Ovary (tissue), 9 donors: Measurements from ENCODE around the gene TMEM37. TPM values are rescaled to one million over a fixed set of nuclear protein-coding genes. Genes with fewer than 3 reads are reported as not detected.

ENCODE experiments used
- DNase-seq, 5 donors: peaks; one replicate each; pipeline ENCODE4 v3.0.0-alpha.2; 2019 to 2020
- H3K27ac ChIP-seq, 2 donors: fragments of 200-600 bp; one replicate each; pipeline versions ENCODE4 v1.5.1 to v1.8.0; 2019 to 2022
- H3K27me3 ChIP-seq: fragments of 200-600 bp; one replicate; pipeline ENCODE4 v1.8.0; 2022
- H3K36me3 ChIP-seq: fragments of 200-600 bp; sonication (generic); one replicate; pipeline ENCODE4 v1.5.1; 2019
- H3K4me1 ChIP-seq: one replicate; pipeline ENCODE4 v1.8.1; 2013; ENCODE audit warnings: mild to moderate bottlenecking, moderate library complexity; ENCODE audit not compliant: insufficient read depth
- H3K4me3 ChIP-seq: fragments of 200-600 bp; sonication (generic); one replicate; pipeline ENCODE4 v1.5.1; 2017
- H3K9me3 ChIP-seq, 2 donors: fragments of 200-600 bp in 1 of 2; sonication (generic) in 1 of 2; one replicate each; pipeline versions ENCODE4 v1.5.1 to v1.8.1; 2013 to 2019; ENCODE audit warnings: mild to moderate bottlenecking in 1 of 2, moderate library complexity in 1 of 2
- CTCF ChIP-seq, 3 donors: fragments of 450-650 bp in 2 of 3; fragments of 200-600 bp in 1 of 3; IDR thresholded peaks; one replicate each; pipeline versions ENCODE4 v1.5.1 to v1.8.0; 2016 to 2022; ENCODE audit warnings: antibody characterized with exemption in 3 of 3, mild to moderate bottlenecking in 1 of 3
- EP300 ChIP-seq: sonication (generic); formaldehyde crosslinking; IDR thresholded peaks from one replicate; pipeline ENCODE4 v1.6.1; 2017; ENCODE audit warnings: antibody characterized with exemption
- POLR2A ChIP-seq: fragments of 450-650 bp; IDR thresholded peaks from one replicate; pipeline ENCODE4 v1.6.1; 2017; ENCODE audit warnings: antibody characterized with exemption, mild to moderate bottlenecking, moderate library complexity
- WGBS, 3 donors: extraction: QIAGEN DNeasy Blood & Tissue Kit in 1 of 3; methylation state at CpG; one replicate each; pipeline versions ENCODE4 v1.1.5 to v1.1.7; 2013 to 2017; 5-methylcytosine and 5-hydroxymethylcytosine counted together
- intact Hi-C, 4 donors: fragments of 100-400 bp; cut with DNase I; formaldehyde crosslinking; loops; one replicate each; pipeline versions ENCODE4 v1.11.0 to v1.15.1; 2022 to 2023
- polyA plus RNA-seq, 2 donors: library from polyadenylated mRNA; stranded (reverse); fragments of 200-250 nt in 1 of 2; fragments of 350-450 nt in 1 of 2; fragmentation: Illumina TruSeq in 1 of 2; extraction: RNeasy Lipid Tissue Mini Kit (QIAGEN cat#74804) in 1 of 2; gene quantifications; one replicate each; pipeline ENCODE4 v1.2.3, GENCODE V29; 2013 to 2014
- total RNA-seq, 7 donors: library from RNA; depleted of rRNA in 2 of 7; stranded (reverse); fragments of >200 nt in 2 of 7; fragmentation: NEBNext Ultra II Directional in 3 of 7; extraction: Animal tissue kit (Norgen Biotek cat#: 25700) in 3 of 7; gene quantifications; one replicate each; pipeline versions ENCODE4 v1.1.0 to v1.2.4, GENCODE V29; 2016 to 2023
- donor health status: DM: no; HTN: no; CAD: no; lungs with moderate emphysema.
- donor health status: DM: no; HTN: no; CAD: no.
- donor health status: Bipolar disorder and iron deficiency.
- donor health status: DM: yes; HTN: yes; CAD: no.
- donor health status: DM: no; HTN: no; CAD: no.
- donor health status: DM: yes; HTN: yes; CAD: no.

The TMEM37 gene
- total and polyA plus RNA-seq, 9 donors, result 9.5 to 32.5 (median 18.1) TPM

- Histone ChIP-seq H3K9me3 (no peaks in the 10 kb centered on the region), H3K27me3 (no peaks in the 10 kb centered on the region), H3K27ac (no peak overlapping the region), H3K4me1 (no peaks in the 10 kb centered on the region), H3K36me3 (no peaks in the 10 kb centered on the region), H3K4me3 (no peak overlapping the region)
- intact Hi-C loops, result no loop called here
- TF ChIP-seq POLR2A (no peak), EP300 (no peak), CTCF (IDR thresholded peaks at IDR 0.05) (no peak)
- 85 to 91% (median 90%) methylated on average over 1 of the region's 1 CpG for WGBS, 3 donors
- DNase-seq, result no peak
Measured at GRCh38 chr2:119415630-119416029, 16.0 kb upstream of the TMEM37 start.

GRCh38 chr2:119416299-119416923 is 15.2 kb upstream of the TMEM37 start:
- Histone ChIP-seq H3K27ac (no peak overlapping the region), H3K36me3 (no peaks in the 10 kb centered on the region), H3K9me3 (no peaks in the 10 kb centered on the region), H3K27me3 (no peaks in the 10 kb centered on the region), H3K4me1 (no peaks in the 10 kb centered on the region), H3K4me3 (no peak overlapping the region)
- WGBS, 3 donors, result 77 to 91% (median 77%) methylated on average over 4 of the region's 4 CpGs
- TF ChIP-seq POLR2A, result no peak
- TF ChIP-seq CTCF (IDR thresholded peaks at IDR 0.05), result no peak
- TF ChIP-seq EP300, result no peak
- DNase-seq, result no peak
- intact Hi-C loops, result no loop called here

GRCh38 chr2:119417908-119418307 is 13.7 kb upstream of the TMEM37 start:
- Histone ChIP-seq H3K9me3 (no peaks in the 10 kb centered on the region), H3K27me3 (no peaks in the 10 kb centered on the region), H3K27ac (no peak overlapping the region), H3K4me3 (no peak overlapping the region), H3K4me1 (no peaks in the 10 kb centered on the region), H3K36me3 (no peaks in the 10 kb centered on the region)
- DNase-seq, result no peak
- intact Hi-C loops, result no loop called here
- no peak for TF ChIP-seq EP300
- no peak for TF ChIP-seq POLR2A
- TF ChIP-seq CTCF (IDR thresholded peaks at IDR 0.05), result no peak
- 88 to 92% (median 91%) methylated on average over 6 of the region's 6 CpGs for WGBS, 3 donors

- 94 to 98% (median 97%) methylated on average over 1 of the region's 1 CpG for WGBS, 3 donors
- no peaks in the 10 kb centered on the region for H3K9me3 ChIP-seq
- H3K27ac ChIP-seq, result no peak overlapping the region
- H3K4me1 ChIP-seq, result no peaks in the 10 kb centered on the region
- no peaks in the 10 kb centered on the region for H3K27me3 ChIP-seq
- intact Hi-C loops, result no loop called here
- TF ChIP-seq CTCF (IDR thresholded peaks at IDR 0.05) (no peak), EP300 (no peak), POLR2A (no peak)
- H3K36me3 ChIP-seq, result no peaks in the 10 kb centered on the region
- no peak for DNase-seq
- H3K4me3 ChIP-seq, result no peak overlapping the region
Measured at GRCh38 chr2:119419065-119419464, 12.6 kb upstream of the TMEM37 start.
